ENCODE results near the gene DYNLT1. TPM values are rescaled to one million over a fixed set of nuclear protein-coding genes. Genes with fewer than 3 reads are reported as not detected.

DYNLT1 gene
- total and polyA plus RNA-seq, 9 of the 15 experiments (the other 6 are each of a cell fraction or from before 2014, with no cell fraction given): 42.2 to 583 (median 127) TPM

GRCh38 chr6:158686311-158686710 is 41.8 kb upstream of the DYNLT1 start:
- Histone ChIP-seq H3K9me1 (ENCODE audit: control insufficient read depth, insufficient read depth, low read length) (no peaks in the 10 kb centered on the region), H3K4me1 (replicated peaks in 1 of 2; ENCODE audit: control insufficient read depth in 2 of 2, insufficient read depth in 2 of 2, low read length in 2 of 2) (no peaks in the 10 kb centered on the region), H3K9me3 (replicated peaks; ENCODE audit: control insufficient read depth, insufficient read depth, low read depth, low read length) (no peaks in the 10 kb centered on the region), H2AFZ (ENCODE audit: low read depth, low read length) (no peak overlapping the region), H4K20me1 (replicated peaks; ENCODE audit: control insufficient read depth, insufficient read depth, low read length) (no peaks in the 10 kb centered on the region), H3K27me3 (ENCODE audit: control insufficient read depth in 2 of 2, insufficient read depth in 2 of 2, low read length in 2 of 2) (peaks cover 48 to 62% of the 10 kb centered on the region in 2 experiments), H3K36me3 (ENCODE audit: control insufficient read depth, insufficient read depth, low read length) (no peaks in the 10 kb centered on the region), H3K79me2 (ENCODE audit: control insufficient read depth, insufficient read depth, low read length) (no peaks in the 10 kb centered on the region), H3K4me3 (no peak overlapping the region), H3K27ac (ENCODE audit: extremely low read depth, low read depth, low read length) (no peak overlapping the region), H3K4me2 (ENCODE audit: insufficient read depth, low read length) (no peak overlapping the region), H3K9ac (ENCODE audit: insufficient read depth in 1 of 2, low read depth in 2 of 2, low read length in 2 of 2) (no peak overlapping the region)
- ChIA-PET CTCF (ENCODE audit: low intra/inter-chr PET ratio) (no interaction called here), POLR2A (interaction anchor here (1.0 kb wide), 1 partner anchor 69 kb away, joined by 3 read pairs; no protein-coding TSS in a partner anchor)
- BruUV-seq (replicated peaks): no TSS peak
- ATAC-seq (no peak), DNase-seq (ENCODE audit: extremely low read depth in 1 of 4, low spot score in 3 of 4) (no peak), FAIRE-seq (no peak)
- WGBS (ENCODE audit: insufficient coverage, low coverage, missing lambda C conversion rate): 0% methylated on average over 4 of the region's 4 CpGs
- in situ Hi-C loops (cut with MboI): loop anchor here (5.0 to 25.0 kb wide), 2 partner anchors 426 to 474 kb away; no protein-coding TSS in a partner anchor
- intact Hi-C loops (cut with micrococcal nuclease): no loop called here
- no peak for TF ChIP-seq MAFF (IDR thresholded peaks at IDR 0.05; ENCODE audit: low read length)
- TF ChIP-seq BMI1 (IDR thresholded peaks at IDR 0.05; ENCODE audit: low read length): no peak
- no peak for TF ChIP-seq ZBTB26 (CRISPR knock-in tag; IDR thresholded peaks at IDR 0.05)
- no peak for TF ChIP-seq JUND (IDR thresholded peaks at IDR 0.05; ENCODE audit: borderline replicate concordance, low read depth, low read length)
- TF ChIP-seq JUND (tag; IDR thresholded peaks at IDR 0.05; ENCODE audit: borderline replicate concordance, low read depth, low read length): no peak
- no peak for TF ChIP-seq SNAPC5 (CRISPR knock-in tag; IDR thresholded peaks at IDR 0.05)
- no peak for TF ChIP-seq MLLT1 (IDR thresholded peaks at IDR 0.05)
- TF ChIP-seq TCF7 (IDR thresholded peaks at IDR 0.05; ENCODE audit: borderline replicate concordance): no peak
- TF ChIP-seq HDAC2 (IDR thresholded peaks at IDR 0.05): no peak
- TF ChIP-seq MCM3 (IDR thresholded peaks at IDR 0.05): no peak
- TF ChIP-seq PHTF2 (CRISPR knock-in tag; IDR thresholded peaks at IDR 0.05): no peak
- no peak for TF ChIP-seq RNF219 (CRISPR knock-in tag; IDR thresholded peaks at IDR 0.05)
- no peak for TF ChIP-seq SRSF7 (optimal IDR thresholded peaks at IDR 0.05; ENCODE audit: low read depth, low read length)
- TF ChIP-seq ZNF347 (CRISPR knock-in tag; IDR thresholded peaks at IDR 0.05; ENCODE audit: low read depth): no peak
